C4-2B (cell line): ENCODE measurements around the gene CEP76.
"Not testable (repeated sequence)": the region's sequence is repeated elsewhere in the genome, so short reads cannot be mapped to it uniquely, and the experiment has no call there.

Source experiments
- H3K27ac ChIP-seq: fragments of 450-650 bp; 2 replicates; pipeline ENCODE4 v1.5.1; 2017
- ZFX ChIP-seq: fragments of 450-650 bp; IDR thresholded peaks from 2 replicates; pipeline ENCODE4 v1.6.1; 2017
- TF ChIP-seq, protein P1 (sequence below): fragments of 450-650 bp; conservative IDR thresholded peaks from 2 replicates; pipeline ENCODE4 v1.5.1; 2017; ENCODE audit warnings: mild to moderate bottlenecking

Gene CEP76

DNA sequence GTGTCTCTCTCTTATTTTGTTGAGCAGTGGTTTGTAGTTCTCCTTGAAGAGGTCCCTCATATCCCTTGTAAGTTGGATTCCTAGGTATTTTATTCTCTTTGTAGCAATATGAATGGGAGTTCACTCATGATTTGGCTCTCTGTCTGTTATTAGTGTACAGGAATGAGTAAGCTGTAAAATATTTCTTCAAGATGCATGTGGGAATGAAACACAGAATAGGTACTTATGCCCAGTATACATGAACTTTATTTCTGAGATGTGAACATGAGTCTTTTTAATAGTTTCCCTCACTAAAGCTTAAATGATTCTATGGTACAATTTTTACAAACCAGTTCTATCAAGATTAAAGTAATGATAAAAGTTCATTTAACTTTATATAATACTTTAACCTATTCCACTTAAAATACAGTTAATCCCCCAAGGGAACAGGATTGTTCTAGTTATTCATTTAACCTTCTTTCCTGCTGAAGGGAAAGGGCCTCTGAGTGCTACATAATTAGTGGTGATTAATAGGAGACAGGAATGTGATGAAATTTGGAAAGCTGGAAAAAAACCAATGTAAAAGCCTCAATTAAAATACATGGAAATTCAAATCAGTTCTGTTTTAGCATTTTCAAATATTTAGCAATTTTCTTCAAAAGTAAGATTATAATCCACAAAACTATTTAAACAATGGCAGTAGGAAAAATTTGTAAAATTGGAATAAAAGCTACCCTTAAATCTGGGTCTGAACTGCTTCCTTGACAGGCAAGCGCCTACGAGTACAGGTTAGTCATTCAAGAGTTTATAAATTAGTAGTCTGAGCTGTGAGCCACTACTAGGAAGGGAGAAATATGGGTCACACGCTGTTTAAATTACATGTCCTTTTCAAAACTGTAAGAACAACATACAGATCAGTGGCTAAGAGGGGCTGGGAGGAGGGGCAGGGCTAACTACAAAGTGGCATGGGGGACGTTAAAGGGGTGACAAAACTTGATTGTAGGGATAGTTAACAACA is 73.5 kb downstream of the CEP76 start:
- no peak for TF ChIP-seq ZFX
- TF ChIP-seq, protein P1, sequence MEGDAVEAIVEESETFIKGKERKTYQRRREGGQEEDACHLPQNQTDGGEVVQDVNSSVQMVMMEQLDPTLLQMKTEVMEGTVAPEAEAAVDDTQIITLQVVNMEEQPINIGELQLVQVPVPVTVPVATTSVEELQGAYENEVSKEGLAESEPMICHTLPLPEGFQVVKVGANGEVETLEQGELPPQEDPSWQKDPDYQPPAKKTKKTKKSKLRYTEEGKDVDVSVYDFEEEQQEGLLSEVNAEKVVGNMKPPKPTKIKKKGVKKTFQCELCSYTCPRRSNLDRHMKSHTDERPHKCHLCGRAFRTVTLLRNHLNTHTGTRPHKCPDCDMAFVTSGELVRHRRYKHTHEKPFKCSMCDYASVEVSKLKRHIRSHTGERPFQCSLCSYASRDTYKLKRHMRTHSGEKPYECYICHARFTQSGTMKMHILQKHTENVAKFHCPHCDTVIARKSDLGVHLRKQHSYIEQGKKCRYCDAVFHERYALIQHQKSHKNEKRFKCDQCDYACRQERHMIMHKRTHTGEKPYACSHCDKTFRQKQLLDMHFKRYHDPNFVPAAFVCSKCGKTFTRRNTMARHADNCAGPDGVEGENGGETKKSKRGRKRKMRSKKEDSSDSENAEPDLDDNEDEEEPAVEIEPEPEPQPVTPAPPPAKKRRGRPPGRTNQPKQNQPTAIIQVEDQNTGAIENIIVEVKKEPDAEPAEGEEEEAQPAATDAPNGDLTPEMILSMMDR, result no peak
- no peak overlapping the region for H3K27ac ChIP-seq

DNA sequence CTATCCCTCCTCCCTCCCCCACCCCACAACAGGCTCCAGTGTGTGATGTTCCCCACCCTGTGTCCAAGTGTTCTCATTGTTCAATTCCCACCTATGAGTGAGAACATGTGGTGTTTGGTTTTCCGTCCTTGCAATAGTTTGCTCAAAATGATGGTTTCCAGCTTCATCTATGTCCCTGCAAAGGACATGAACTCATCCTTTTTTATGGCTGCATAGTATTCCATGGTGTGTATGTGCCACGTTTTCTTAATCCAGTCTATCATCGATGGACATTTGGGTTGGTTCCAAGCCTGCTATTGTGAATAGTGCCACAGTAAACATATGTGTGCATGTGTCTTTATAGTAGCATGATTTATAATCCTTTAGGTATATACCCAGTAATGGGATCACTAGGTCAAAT is 75.3 kb downstream of the CEP76 start:
- H3K27ac ChIP-seq, result not testable (repeated sequence)

DNA sequence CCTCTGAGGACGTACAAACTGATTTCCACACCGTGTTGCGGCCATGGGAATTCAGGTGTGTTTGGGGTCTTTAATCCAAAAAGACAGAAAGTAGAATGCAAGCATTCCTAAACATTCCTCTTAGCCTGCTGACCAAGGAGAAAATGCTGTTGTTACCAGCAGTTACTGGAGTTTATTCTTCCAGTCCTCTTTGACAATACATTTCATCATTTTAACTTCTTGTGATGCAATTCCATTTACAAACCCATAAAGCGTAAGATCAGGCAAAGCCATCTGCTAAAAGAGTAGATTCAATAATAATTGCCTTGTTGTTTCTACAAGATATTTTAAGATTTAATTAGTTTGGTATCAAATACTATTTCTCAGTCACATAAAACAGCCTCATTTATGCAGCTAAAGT is 77.3 kb downstream of the CEP76 start:
- no peak overlapping the region for H3K27ac ChIP-seq
- TF ChIP-seq ZFX, result no peak
- TF ChIP-seq, protein P1, result no peak
